ENCODE measurements around the gene AK8.

Gene AK8, protein sequence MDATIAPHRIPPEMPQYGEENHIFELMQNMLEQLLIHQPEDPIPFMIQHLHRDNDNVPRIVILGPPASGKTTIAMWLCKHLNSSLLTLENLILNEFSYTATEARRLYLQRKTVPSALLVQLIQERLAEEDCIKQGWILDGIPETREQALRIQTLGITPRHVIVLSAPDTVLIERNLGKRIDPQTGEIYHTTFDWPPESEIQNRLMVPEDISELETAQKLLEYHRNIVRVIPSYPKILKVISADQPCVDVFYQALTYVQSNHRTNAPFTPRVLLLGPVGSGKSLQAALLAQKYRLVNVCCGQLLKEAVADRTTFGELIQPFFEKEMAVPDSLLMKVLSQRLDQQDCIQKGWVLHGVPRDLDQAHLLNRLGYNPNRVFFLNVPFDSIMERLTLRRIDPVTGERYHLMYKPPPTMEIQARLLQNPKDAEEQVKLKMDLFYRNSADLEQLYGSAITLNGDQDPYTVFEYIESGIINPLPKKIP

DNA sequence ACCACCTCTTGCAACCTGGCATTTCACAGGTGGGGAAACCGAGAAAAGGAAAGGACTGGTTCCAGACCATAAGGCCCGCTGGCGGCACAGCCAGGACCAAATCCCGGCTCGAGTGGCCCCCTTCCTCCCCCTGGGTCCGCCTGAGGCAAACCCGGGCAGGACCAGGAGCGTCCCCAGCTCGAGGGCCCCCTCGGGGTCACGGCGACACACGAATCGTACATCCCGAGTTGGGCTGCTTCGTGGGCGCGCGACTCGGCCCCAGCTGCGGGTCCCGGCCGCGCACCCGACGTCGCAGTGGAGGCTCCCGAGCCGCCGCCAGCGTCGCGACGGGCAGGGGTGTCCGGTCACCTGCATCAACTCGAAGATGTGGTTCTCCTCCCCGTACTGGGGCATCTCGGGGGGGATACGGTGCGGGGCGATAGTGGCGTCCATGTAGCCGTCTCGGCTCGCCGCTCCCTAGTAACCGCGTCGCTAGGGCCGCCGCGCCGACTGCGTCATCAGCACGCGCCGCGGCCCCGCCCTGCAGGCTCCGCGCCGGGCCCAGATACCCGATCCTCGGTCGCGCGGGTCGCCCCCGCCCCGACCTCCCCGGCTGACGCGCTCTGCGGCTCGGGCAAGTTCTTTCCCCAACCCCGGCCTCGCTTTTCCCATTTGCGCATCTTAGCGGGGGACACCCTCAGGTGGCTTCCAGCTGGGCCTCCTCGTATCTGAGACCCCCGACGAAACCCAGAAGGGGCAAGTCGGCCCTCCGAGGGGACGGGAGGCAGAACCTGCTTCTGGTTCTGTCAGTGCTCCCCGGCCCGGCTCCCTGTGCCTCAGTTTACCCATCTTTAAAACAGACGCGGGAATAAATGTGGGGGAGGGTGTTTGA lies at the start of gene AK8:
Gene AK8, minus strand, starts transcription at position 461 of the 871 bp plus-strand sequence. Its CDS starts 29 bp downstream, at position 432.
- peak; percentile 74 for DNase-seq (ENCODE audit: low spot score)

DNA sequence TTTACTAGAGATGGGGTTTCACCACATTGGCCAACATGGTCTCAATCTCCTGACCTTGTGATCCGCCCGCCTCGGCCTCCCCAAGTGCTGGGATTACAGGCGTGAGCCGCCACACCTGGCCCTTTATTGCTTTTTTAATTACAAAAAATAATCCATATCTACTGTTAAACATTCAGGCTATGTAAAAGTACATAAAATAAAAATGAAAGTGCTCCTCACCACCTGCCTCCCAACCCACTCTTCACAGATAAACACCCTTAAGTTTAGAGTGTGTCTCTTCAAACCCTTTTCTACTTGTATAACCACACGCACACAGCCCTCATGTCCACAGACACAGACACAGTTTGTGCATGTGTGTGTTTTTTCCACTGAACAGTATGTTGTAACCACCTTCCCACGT lies 49.6 kb upstream of the AK8 start:
- DNase-seq (ENCODE audit: low spot score), result no peak

DNA sequence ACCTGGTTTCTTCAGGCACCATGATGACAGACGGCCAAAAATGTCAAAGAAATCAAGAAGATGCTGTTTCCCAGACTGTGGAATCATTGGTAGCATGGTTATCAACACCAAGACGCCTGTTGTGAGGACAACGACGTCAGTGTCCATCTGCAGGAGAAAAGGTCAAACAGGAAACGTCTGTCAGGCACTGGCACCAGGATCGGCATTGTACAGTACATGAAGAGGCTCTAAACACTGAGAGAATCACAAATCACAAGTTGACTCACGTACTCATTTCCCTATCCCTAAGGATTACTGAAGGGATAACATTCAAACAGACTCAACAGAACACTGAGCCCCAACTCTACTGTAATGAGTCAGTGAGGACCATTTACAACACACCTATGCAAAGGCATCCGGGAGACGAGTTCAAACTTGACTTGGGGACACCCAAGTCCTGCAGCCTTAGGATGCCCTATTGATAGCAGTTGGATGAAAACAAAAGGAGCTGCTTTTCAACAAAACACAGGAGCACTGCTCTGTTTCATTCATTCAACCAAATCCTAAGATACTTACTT lies 45.3 kb upstream of the AK8 start:
- DNase-seq (ENCODE audit: low spot score), result no peak

DNA sequence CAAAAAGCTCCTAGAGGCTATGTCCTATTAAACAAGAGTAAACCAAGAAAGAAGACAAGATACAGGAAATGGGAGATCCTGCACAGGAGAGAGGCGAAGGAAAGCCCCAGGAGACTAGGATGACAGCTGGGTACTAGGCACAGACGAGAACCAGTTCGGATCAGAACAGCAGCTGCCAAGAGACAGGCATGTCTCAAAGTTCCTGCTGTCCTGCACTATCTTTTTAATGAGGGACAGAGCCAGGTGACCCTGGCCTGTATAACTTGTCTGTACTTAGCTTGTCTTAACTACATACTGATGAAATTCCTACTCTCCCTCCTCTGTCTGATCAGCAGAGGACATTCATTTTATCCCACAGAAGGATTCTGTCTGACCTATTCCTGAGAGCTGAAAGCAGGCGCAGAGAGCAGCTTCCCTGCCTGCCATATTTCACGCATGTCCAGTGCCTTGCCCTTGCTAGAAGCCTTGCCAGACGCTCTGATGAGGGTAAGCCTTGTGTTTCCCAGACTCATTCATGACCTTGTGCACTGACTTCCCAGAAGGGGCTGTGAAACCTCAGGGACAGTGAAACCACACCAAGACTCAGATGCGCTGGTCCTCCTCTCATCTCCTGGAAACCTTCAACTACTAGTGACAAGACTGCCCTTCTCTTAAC lies 41.7 kb upstream of the AK8 start:
- no peak for DNase-seq (ENCODE audit: low spot score)

DNA sequence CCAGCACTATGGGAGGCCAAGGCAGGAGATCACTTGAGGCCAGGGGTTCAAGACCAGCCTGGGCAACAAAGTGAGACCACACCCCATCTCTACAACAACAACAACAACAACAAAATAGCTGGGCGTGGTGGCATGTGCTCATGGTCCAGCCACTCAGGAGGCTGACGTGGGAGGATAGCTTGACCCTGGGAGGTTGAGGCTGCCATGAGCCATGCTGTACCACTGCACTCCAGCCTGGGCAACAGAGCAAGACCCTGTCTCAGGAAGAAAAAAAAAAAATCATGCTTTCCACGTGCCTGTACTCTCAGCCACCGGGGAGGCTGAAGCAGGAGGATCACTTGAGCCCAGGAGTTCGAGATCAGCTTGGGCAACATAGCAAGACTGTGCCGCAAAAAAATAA lies 36.8 kb upstream of the AK8 start:
- DNase-seq (ENCODE audit: low spot score), result no peak

DNA sequence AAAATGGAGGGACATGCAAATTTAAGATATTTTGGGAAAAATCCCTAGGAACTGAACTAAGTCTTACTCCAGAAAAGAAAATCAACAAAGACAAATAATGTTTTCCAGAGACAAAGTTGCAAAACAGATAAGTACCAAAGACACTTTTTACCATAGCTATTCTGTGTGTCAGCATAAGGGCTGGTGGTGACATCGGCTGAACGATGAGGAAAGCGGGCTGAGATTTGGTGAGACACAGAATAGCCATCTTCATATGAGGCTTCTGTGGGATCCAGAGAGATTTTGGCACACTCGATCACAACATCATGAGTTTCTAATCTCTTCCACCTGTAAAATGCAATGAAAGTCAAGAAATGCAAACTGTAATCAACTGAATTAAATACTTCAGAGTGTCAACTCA lies 34.0 kb upstream of the AK8 start:
- DNase-seq (ENCODE audit: low spot score), result no peak

DNA sequence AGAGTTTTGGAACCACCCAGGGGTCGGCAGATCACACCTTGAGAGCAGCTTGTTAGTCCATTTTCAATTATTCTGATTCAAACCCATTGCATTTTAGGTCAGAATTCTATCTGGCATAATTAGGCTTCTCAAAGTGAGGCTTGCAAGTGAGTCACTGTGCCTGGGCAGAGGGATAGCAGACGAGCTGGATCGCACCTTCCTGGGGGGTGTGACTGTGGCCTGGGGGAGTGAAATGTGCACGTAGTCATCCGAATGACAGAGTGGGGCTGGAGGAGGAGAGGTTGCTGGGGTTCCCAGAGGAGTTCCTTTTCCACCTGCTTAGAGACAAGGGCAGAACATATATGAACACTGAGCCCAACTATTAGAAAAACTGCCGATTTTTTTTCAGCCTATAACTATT lies 32.3 kb upstream of the AK8 start:
- no peak for DNase-seq (ENCODE audit: low spot score)

DNA sequence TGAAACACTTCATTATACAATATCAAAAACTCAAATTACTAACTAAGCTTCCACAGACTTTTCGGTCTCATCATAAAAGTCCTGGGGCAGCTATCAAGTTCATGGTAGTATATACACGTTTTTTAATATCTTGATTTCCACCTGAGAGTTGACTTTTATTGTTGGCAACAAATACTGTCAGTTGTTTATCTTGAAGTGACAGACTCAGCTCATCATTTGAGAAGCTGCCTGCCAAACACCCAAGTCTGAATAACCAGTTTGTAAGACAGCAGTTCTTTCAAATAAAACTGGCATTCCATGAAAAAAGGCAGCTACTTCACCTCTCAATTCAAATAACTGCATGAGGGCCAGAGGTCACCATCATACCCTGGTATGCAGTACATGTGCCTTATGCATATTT lies 31.2 kb upstream of the AK8 start:
- DNase-seq (ENCODE audit: low spot score), result no peak

DNA sequence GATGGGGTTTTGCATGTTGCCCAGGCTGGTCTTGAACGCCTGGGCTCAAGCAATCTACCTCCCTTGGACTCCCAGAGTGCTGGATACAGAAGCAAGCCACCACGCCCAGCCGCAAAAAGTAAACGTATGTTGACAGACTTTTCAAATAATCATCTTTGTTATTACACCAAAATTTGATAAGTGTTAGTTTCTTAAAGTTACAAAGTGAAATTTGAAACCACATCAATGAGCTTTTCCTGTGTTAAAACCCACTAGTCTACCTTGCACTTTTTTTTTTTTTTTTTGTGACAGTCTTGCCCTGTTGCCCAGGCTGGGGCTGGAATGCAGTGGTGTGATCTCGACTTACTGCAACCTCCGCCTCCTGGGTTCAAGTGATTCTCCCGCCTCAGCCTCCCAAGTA lies 30.6 kb upstream of the AK8 start:
- peak; percentile 40 for DNase-seq (ENCODE audit: low spot score)

DNA sequence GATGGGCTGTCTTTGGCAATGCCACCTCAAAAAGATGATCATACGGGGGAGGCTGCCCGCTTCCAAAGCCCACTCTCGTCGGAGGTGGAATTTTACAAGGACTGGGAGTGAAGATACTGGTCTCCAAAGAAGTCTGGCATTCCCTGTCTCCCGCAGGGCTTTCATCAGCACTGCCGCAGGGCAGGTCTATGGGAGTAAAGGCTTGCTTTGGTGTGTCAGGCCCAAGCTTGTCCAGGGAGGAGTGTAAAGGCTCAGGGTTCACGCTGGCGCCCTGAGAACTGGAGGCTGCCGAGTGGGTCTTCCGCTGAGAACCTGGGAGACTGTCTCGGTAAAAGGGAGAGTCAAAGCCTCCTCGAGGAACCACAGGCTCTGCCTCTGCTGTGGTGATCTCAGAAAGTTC lies 27.6 kb upstream of the AK8 start:
- no peak for DNase-seq (ENCODE audit: low spot score)

DNA sequence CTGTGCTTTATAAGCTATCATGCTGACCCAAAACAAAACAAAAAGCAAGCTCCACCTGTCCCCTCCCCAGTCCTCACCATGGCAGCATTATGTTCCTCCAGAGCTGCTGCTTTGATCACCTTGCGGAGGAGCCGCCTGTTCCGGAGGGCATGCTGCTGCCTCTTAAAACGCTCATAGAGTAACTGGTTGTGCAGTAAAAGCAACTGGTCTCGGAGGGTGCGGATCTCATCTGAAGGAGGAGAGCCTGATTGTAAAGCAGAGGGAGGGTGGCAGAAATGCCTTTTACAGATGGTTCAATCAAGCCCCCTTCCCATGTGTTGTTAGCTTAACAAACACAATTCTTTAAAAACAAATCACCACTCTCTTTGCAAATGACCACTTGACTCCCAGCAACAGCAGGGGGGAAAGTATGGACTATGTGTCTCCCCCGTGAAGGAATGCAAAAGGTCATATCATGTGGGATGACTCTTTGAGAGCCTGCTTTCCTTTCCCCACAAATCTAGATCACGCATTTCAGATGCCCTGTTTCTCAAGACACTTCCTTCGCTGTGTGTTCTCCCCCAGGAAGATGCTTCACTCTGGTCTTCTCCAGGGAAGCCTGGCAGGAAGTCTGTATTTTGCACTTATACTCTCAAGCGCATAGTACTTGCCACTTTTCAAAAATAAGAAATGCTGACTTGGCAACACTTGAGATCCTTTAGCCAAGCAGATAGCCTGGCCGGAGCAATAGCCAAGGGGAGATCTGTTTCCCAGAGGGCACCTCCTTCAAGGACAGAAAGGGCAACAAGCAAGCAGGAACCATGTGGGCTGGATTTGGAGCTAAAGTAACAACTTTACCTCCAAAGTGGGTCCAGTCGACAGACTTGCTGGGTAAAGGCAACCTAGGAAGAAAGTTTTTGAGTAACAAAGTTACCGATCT lies 25.7 kb upstream of the AK8 start:
- no peak for DNase-seq (ENCODE audit: low spot score)

DNA sequence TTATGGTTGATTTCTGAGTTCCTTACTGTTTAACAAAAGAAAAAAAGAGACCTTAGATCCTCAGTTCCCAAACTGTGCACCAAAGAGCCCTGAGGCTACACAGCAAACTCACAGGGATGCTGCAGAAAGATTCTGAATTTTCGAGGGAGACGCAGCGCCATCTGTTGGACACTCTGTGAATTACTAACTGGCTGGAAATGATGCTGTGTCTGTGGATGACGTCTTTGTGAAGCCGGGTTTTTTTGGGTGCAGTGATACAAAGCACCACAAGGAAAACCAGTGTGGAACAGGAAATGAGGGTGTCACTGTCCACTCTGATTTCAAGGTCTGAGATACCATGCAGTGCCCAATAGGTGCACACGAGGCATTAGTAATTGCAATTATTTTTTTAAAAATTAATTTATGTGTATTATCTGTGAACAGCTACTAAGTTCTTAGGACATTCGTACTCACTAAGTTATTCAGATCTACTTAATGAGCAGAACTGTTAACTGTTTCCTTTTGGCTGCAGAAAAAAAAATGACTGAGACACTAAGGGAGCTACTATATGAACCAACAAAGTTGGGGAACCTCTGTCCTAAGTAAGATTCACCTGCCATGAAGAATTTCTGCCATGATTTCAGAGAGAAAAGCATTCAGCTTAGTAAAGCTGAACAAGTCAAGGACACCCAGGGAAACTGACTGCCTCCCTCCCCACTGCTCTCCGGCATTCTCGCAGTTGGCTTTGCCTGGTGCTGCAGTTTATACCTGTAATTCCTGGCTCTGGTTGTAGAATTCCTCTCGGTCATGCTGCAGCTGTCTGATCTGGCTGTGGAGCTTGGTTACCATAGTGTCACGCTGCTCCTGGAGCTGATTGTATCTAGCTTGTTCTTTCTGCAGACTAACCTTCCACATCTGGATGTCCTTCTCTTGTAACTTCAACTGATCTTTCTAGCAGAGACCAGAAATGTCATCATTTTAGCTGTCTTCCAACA lies 24.1 kb upstream of the AK8 start:
- DNase-seq (ENCODE audit: low spot score), result peak; percentile 81

DNA sequence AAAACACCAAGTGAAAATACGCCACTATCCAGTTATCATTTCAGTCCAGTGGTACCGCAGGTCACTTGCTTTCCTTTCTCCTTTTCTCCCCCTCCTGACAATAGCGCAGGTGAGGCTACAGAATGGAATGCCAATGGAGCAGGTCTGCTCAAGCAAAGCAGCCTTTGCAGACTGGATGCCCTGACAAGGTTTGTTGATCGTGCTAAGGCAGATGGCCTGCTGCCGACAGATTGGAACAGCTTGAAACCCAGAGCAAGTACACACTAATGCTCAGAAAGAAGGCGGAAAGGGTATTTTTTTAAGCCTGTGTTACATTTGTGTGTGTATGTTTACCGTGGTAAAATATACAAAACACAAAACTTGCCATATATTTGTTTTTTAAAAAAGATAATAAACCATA lies 20.0 kb upstream of the AK8 start:
- no peak for DNase-seq (ENCODE audit: low spot score)

DNA sequence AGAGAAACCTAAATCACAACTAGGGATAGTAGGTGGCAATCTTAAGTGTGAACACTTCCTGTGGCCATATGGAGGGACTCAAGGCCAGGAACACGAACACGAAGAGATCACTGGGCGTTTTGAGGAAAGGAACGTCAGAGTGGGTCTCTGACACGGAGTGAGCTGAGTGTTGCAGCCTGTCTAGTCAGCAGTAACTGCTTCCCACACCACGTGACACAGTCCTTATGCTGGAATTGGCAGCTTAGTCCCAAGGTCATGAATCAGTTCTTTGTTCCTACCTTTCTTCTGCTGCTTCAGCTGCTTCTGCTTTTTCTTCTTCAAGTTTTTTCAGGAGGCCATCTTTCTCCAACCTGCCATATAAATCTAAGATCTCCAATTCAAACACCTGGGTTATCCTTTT lies 18.8 kb upstream of the AK8 start:
- no peak for DNase-seq (ENCODE audit: low spot score)

DNA sequence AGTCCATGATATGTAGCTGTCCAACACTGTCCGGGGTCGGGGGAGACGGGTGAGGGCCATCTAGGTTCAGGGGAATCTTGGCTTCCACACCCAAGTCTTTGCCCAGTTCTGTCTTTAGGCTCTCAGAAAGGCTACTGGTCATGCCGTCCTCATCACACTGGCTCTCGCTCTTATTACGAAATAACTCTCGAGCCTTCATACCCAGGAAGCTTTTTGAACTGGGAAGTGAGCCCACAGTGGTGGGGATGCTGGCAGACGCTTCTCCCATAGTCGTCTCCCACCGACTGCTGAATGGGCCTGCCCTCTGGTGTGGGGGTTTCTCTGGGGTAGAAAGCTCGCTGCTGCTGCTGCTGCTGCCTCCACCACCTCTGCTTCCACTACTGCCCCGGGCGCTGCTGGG lies 18.2 kb upstream of the AK8 start:
- DNase-seq (ENCODE audit: low spot score), result no peak

DNA sequence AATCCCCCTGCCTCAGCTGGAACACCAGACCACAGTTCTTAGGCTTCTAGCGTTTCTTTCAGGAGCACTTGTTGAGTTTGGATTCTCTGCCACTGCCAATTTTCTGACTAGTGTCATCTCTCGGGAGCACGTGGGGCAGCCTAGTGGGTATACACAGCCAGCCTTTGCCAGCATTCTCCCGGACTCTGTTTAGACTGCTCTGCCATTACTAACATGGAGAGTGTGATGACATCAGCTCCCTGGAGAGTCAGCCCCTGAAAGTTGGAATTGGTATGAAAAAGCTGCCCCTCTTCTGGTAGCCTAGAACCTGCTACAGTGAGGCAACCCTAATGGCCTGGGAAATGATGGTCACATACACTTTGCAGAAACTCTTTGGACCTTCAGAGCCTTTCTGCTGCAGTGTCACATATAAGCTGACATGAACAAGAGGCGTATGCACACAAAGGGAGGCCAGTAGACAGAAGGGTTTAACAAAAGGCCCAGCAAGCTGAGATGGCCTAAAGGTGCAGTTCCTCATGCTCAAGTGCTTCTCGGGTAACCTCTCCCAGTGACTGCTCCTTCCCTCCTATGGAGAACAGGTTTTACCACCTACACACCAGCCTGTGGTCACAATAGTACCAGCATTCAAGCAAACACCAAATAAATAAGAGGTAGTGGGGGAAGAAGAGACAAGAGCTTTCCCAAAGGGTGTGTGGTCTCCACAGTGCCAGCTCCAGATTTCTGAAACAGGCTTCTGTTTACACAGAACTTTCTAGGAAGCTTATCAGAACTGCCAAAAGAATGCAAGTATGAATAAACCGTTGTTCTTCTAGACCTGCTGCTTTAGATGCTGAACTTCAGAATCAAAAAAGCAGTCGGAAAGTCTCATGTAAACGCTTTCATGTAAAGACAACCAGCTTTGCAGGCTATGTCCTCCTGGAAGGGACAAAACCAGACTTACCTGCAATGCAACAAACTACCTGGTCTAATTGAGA lies 17.1 kb upstream of the AK8 start:
- DNase-seq (ENCODE audit: low spot score), result no peak

DNA sequence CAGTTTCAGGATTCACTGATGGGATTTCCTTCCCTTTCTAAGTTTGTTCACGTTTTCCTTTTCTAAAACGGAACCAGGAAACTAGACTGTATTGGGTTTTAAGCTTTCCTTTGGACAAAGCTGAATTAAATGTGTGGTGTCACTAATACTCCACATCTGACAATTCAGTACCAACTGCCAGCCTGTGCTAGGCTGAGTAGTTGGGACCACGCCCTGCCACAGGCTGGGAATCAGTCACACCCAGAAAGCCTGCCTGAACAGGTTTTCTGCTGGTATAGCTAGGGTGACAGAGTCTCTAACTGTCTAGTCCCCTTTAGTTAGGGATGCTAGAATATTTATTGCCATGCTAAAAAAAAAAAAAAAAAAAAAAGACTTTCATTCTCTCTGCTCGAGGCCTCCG lies 16.3 kb upstream of the AK8 start:
- DNase-seq (ENCODE audit: low spot score), result no peak

DNA sequence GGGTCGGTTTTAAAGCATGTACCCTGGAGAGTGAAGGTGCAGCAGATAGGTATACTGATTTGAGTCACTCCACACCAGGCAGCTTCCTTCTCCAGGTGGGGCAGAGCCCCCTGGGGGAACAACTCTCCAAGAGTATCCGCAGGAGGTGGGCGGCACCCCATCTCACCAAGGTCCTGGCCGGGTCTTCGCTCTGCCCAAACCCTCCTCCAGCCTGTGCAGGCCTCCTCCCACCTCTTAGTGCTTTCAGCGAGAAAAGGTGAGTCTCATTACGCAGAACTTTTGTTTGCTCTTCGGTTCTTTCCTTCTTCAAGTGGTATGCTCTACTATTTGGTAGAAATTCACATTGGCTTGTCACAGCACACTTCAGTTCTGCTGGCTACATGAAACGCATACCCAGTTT lies 14.3 kb upstream of the AK8 start:
- no peak for DNase-seq (ENCODE audit: low spot score)

DNA sequence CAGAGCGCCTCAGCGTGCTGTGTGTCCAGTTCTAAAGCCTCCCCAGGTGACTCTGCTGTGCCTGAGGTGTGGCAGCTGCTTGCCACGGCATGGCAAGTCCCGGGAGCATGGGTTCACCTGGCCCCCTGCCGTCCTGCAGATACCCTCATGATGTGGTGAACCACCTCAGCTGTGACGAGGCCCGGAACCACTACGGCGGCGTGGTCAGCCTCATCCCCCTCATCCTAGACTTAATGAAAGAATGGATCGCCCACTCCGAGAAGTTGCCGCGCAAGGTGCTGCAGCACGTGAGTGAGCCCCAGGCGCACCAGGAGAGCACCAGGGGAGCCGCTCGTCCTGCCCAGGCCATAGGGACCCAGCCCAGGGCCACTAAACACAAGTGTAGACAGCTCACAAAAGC lies 10.1 kb upstream of the AK8 start:
- no peak for DNase-seq (ENCODE audit: low spot score)

Data from CD4-positive, alpha-beta T cell treated with Interleukin-2 at 100 ng/mL for 4 hours (primary cell).